Smooth muscle cell (in vitro differentiated cells): ENCODE data around the gene NR1I3. TPM values are rescaled to one million over a fixed set of nuclear protein-coding genes. Genes with fewer than 3 reads are reported as not detected.

Source experiments
- DNase-seq: peaks from one replicate; lab custom pipeline; 2025; ENCODE audit not compliant: unreplicated experiment; lab: John Stamatoyannopoulos, UW
- H2AFZ ChIP-seq: fragments of 200-600 bp; sonication (generic); 2 replicates; pipeline ENCODE4 v1.6.0; 2016; ENCODE audit warnings: antibody characterized with exemption, low read depth, mild to moderate bottlenecking
- H3F3A ChIP-seq: fragments of 200-600 bp; sonication (generic); 2 replicates; pipeline ENCODE4 v1.6.0; 2017; ENCODE audit warnings: antibody characterized with exemption, low read depth
- H3K27ac ChIP-seq: fragments of 200-600 bp; sonication (generic); 2 replicates; pipeline ENCODE4 v1.5.1; 2016; ENCODE audit warnings: low read depth, mild to moderate bottlenecking
- H3K27me3 ChIP-seq: fragments of 200-600 bp; sonication (generic); 2 replicates; pipeline ENCODE4 v1.6.1; 2016; ENCODE audit warnings: low read depth, mild to moderate bottlenecking
- H3K36me3 ChIP-seq: fragments of 200-600 bp; sonication (generic); 2 replicates; pipeline ENCODE4 v1.5.1; 2016; ENCODE audit warnings: low read depth
- H3K4me1 ChIP-seq: fragments of 200-600 bp; sonication (generic); 2 replicates; pipeline ENCODE4 v1.5.1; 2016; ENCODE audit warnings: low read depth
- H3K4me2 ChIP-seq: fragments of 200-600 bp; sonication (generic); 2 replicates; pipeline ENCODE4 v1.6.0; 2016; ENCODE audit warnings: mild to moderate bottlenecking
- H3K4me3 ChIP-seq: fragments of 200-600 bp; sonication (generic); 2 replicates; pipeline ENCODE4 v1.5.1; 2016; ENCODE audit warnings: mild to moderate bottlenecking
- H3K79me2 ChIP-seq: fragments of 200-600 bp; sonication (generic); 2 replicates; pipeline ENCODE4 v1.6.0; 2016; ENCODE audit warnings: low read depth, mild to moderate bottlenecking
- H3K9ac ChIP-seq: fragments of 200-600 bp; sonication (generic); 2 replicates; pipeline ENCODE4 v1.6.0; 2016; ENCODE audit warnings: low read depth
- H3K9me3 ChIP-seq: fragments of 200-600 bp; sonication (generic); replicated peaks from 2 replicates; pipeline ENCODE4 v1.5.1; 2016; ENCODE audit warnings: low read depth
- H4K20me1 ChIP-seq: fragments of 200-600 bp; sonication (generic); 2 replicates; pipeline ENCODE4 v1.6.0; 2016; ENCODE audit warnings: low read depth
- CTCF ChIP-seq: fragments of 200-600 bp; sonication (generic); IDR thresholded peaks from 2 replicates; pipeline ENCODE4 v1.5.1; 2017; ENCODE audit warnings: borderline replicate concordance, mild to moderate bottlenecking, antibody characterized with exemption; ENCODE audit not compliant: insufficient read depth, poor library complexity, severe bottlenecking
- WGBS: methylation state at CpG from one replicate; pipeline ENCODE4 v1.1.7; 2016; ENCODE audit warnings: low lambda C conversion rate; 5-methylcytosine and 5-hydroxymethylcytosine counted together
- polyA plus RNA-seq: library from polyadenylated mRNA; unstranded; fragments of >200 nt; fragmentation: Nextera tagmentation; extraction: Ambion mirVana; gene quantifications from 2 replicates; pipeline ENCODE4 v1.2.1, GENCODE V29; 2016
- total RNA-seq: library from RNA; depleted of rRNA; stranded (reverse); fragments of >200 nt; gene quantifications from 2 replicates; pipeline ENCODE4 v1.2.3, GENCODE V29; 2014

Gene NR1I3
- total and polyA plus RNA-seq, 2 experiments from 2014 or later = 0.90 TPM; not detected in 1

- Histone ChIP-seq H3K9me3 (no peaks in the 10 kb centered on the region), H3K4me3 (no peak within 1 kb of the TSS), H2AFZ (no peak within 1 kb of the TSS), H3K9ac (no peak within 1 kb of the TSS), H3K79me2 (no peaks in the 10 kb centered on the region), H3K27ac (peak within 1 kb of the TSS; percentile 92), H3K27me3 (no peaks in the 10 kb centered on the region), H3K4me1 (peaks cover 13% of the 10 kb centered on the region), H3K4me2 (peak within 1 kb of the TSS; percentile 79), H3K36me3 (peaks cover 27% of the 10 kb centered on the region), H3F3A (peaks cover 15% of the 10 kb centered on the region), H4K20me1 (no peaks in the 10 kb centered on the region)
- no peak for TF ChIP-seq CTCF
- DNase-seq = no peak
- WGBS = 93% methylated on average over 10 of the region's 10 CpGs
Observed at GRCh38 chr1:161215076-161215475, 22.9 kb downstream of the NR1I3 start, which contains the start of gene FCER1G. TSS of gene FCER1G (plus strand) at chr1:161215295. CDS start at chr1:161215322, 27 bp downstream.

- H3F3A ChIP-seq = peaks cover 15% of the 10 kb centered on the region
- 95% methylated on average over 9 of the region's 9 CpGs for WGBS
- no peaks in the 10 kb centered on the region for H3K27me3 ChIP-seq
- peaks cover 3% of the 10 kb centered on the region for H4K20me1 ChIP-seq
- no peaks in the 10 kb centered on the region for H3K79me2 ChIP-seq
- H3K4me3 ChIP-seq = no peak overlapping the region
- H3K9me3 ChIP-seq = no peaks in the 10 kb centered on the region
- peaks cover 13% of the 10 kb centered on the region for H3K4me1 ChIP-seq
- peaks cover 29% of the 10 kb centered on the region for H3K36me3 ChIP-seq
- DNase-seq = no peak
- H2AFZ ChIP-seq = no peak overlapping the region
- TF ChIP-seq CTCF = no peak
- H3K4me2 ChIP-seq = no peak overlapping the region
- H3K27ac ChIP-seq = no peak overlapping the region
- no peak overlapping the region for H3K9ac ChIP-seq
Observed at GRCh38 chr1:161214369-161214768, 23.6 kb downstream of the NR1I3 start.

DNA sequence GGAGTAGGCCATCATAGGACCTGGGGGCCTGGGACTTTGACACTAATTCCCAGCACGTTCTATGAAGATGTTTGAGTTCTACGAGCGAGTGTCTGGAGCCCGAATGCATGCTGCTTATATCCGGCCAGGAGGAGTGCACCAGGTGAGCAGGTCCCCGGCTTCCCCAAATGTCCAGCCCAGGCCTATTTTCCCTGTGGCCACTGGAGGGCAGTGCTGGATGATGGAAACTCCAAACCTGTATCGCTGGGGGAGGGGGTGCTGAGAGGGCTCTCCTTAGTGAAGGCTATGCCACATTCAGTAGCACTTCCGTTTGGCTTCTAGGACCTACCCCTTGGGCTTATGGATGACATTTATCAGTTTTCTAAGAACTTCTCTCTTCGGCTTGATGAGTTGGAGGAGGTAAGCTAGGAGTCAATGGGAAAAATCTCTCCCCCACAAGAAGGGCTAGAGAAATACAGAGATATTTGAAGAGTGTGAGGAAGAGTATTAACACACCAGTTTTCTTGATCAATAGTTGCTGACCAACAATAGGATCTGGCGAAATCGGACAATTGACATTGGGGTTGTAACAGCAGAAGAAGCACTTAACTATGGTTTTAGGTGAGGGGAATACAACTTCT lies 28.1 kb downstream of the NR1I3 start:
- Histone ChIP-seq H3K27ac (no peak overlapping the region), H3K36me3 (peaks cover 31% of the 10 kb centered on the region), H3K4me3 (no peak overlapping the region), H3K27me3 (no peaks in the 10 kb centered on the region), H3K4me2 (no peak overlapping the region), H4K20me1 (peaks cover 4% of the 10 kb centered on the region), H3K9ac (no peak overlapping the region), H3K9me3 (no peaks in the 10 kb centered on the region), H2AFZ (no peak overlapping the region), H3F3A (peaks cover 4% of the 10 kb centered on the region), H3K4me1 (no peaks in the 10 kb centered on the region), H3K79me2 (no peaks in the 10 kb centered on the region)
- TF ChIP-seq CTCF = peak; percentile 89
- no peak for DNase-seq
- 53% methylated on average over 11 of the region's 11 CpGs for WGBS

- H2AFZ ChIP-seq = no peak overlapping the region
- H3K4me1 ChIP-seq = peaks cover 7% of the 10 kb centered on the region
- no peak overlapping the region for H3K4me2 ChIP-seq
- DNase-seq = no peak
- H4K20me1 ChIP-seq = peaks cover 4% of the 10 kb centered on the region
- no peaks in the 10 kb centered on the region for H3F3A ChIP-seq
- H3K9me3 ChIP-seq = no peaks in the 10 kb centered on the region
- peaks cover 20% of the 10 kb centered on the region for H3K79me2 ChIP-seq
- peaks cover 12% of the 10 kb centered on the region for H3K36me3 ChIP-seq
- H3K4me3 ChIP-seq = no peak overlapping the region
- no peaks in the 10 kb centered on the region for H3K27me3 ChIP-seq
- no peak overlapping the region for H3K27ac ChIP-seq
- H3K9ac ChIP-seq = no peak overlapping the region
- TF ChIP-seq CTCF = no peak
- WGBS = 83% methylated on average over 8 of the region's 8 CpGs
Observed at GRCh38 chr1:161207173-161207572, 30.8 kb downstream of the NR1I3 start.
